Measurements from ENCODE around the gene BCAS3.

The BCAS3 gene

DNA sequence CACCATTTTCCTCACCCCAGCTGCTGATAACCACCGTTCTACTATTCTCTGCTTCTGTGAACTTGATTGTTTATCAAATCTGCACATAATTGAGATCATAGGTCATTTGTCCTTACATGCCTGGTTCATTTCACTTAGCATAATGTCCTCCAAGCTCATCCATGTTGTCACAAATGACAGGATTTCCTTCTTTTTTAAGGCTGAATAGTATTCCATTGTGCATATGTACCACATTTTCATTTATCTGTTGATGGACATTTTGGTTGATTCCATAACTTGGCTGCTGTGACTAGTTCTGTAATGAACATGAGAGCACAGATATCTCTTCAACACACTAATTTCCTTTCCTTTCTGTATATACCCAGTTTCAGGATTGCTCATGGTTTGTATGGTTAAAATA lies 496.7 kb downstream of the BCAS3 start:
- no peak for DNase-seq

DNA sequence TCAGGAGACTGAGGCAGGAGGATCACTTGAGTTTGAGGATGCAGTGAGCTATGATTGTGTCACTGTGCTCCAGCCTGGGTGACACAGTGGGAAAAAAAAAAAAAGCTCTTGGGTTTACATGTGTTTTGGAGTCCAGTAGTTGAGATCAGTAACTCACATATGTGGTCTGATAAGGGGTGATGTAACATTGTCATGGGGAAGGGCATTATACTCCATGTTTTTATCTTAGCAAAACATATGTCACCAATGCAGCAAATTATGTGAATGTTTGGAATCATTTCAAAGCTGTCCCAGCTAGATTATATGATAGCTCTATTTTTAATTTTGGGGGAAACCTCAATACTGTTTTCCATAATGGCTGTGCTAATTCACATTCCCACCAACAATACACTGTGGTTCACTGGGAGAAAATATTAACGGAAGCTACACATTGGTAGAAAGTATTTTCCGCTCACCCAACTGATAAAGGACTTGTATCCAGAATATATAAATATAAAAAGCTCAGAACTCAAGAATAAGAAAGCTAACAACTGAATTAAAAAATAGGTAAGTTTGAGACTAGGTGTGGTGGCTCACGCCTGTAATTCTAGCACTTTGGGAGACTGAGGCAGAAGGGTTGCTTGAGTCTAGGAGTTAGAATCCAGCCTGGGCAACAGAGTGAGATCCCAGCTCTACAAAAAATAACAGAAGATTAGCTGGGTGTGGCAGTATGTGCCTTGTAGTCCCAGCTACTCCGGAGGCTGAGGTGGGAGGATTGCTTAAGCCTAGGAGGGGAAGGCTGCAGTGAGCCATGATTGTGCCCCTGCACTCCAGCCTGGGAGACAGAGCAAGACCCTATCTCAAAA lies 497.9 kb downstream of the BCAS3 start:
- no peak for DNase-seq

DNA sequence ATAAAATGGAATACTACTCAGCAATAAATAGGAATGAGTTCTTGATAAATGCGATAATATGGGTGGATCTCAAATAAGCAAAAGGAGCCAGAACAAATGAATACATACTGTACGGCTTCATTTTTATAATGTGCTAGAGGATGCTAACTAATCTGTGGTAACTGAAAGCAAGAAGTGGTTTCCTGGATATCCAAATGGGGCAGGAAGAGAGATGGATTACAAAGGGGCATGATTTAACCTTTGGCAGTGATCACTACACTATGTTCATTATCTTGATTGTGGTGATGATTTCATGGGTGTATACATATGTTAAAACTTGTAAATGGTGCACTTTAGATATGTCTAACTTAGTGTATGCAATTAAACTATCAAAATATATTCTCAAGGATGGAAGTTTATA lies 499.7 kb downstream of the BCAS3 start:
- no peak for DNase-seq

DNA sequence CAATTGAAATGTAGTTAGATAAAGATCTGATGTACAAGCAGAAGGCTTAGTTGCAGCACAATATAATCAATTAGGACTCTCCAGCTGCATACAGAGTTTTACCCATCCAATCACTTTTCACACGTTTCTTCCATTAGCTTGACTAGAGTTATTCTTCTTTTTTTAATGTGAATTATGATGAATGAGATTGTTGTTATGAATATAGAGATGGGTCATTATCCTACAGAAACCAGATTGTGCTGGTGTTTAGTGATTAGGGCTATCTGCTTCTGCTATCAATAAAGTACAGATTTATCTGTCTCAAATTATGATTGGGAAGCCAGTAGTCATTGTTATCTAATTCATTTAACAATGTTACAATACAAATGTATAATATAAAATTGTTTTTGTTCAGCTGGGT lies 500.6 kb downstream of the BCAS3 start:
- DNase-seq: no peak

DNA sequence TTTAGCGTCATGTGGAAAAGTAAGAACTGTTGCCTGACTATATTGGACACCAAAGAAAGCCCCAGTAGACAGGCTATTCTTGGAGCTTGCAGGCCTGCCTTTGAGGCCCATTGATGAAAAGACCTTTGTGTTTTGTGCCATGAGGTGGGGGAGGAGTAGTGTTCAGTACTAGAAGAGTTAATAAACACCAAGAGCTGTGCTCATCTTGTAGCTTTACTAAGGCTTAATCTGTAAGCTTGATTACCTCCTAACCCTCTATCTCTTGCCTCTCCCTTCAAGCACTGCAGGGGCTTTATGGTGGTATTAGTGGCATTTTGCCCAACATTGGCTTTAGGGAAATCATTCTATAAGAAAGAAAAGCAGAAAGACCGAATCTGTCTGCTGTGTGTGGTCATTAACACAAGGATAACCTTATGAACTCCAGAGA lies 501.7 kb downstream of the BCAS3 start:
- no peak for DNase-seq

DNA sequence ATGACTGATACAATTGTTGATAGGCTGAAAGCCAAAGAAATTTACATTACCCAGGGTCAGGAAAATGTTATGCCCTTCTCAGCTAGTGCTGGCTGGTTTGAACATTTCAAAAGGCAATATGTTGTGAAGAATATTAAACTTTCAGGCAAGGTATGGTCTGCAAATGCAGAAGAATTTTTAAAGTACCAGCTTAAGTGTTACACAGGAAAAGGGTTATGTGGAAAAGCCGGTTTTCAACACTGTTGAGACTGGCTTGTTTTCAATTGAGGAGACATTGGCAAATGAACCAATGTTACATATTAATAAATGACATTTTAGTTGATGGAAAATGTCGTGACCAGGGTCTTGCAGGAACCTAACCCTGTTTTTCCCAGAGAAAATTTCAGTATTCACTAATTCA lies 506.1 kb downstream of the BCAS3 start:
- no peak for DNase-seq

DNA sequence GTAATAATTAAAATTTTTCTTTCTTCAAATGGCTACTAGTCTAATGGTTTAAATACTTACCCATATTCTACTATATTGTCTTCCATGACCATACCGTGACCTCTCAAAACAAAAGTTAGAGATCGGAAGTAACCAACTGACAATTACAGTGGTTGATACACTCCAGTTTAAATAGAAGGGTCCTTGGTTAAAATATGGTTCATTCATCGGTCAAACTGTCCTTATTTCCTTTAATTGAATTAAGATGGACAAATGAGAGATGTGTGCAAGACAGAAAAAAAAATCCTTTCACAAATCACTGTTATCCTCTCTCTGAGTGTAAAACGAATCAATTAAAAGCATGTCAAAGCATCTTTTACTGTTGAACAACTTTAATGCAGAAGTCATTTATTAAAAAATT lies 507.7 kb downstream of the BCAS3 start:
- DNase-seq: no peak

DNA sequence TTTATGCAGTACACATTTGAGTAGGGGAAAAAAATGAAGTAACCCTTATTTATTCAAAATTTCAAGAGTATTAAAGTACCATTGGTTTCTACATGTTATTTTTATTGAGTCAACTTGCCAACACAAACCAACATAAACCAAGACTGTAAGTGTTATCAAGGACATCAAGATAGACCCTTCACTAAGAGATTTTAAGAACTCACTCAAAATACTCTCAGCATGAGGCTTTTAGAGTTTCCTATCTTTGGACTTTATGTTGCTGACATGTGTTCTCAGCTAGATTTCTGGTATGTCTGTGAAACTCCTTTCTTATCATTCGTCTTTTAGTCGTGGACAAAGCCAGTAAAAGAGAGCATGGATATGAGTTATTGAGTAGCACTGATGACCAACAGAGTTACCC lies 509.4 kb downstream of the BCAS3 start:
- DNase-seq: no peak

DNA sequence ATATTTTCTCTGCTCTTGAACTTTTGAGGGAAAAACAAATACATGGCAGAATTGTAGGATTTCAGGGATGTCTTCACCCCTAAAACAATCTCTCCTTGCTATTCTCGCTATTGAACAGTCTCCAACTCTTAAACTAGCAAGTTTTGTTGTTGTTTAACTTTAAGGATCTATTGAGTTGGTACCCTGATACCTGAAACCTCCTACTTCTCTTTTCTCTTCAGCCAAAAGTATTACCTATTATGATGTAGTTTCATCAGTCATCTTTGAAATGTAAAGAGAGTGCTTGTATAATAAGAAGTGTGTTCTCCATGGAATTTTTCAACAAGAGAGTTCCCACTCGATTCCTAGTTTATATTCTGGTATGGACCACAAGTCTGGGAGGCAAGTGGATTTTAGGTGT lies 510.4 kb downstream of the BCAS3 start:
- DNase-seq: no peak

DNA sequence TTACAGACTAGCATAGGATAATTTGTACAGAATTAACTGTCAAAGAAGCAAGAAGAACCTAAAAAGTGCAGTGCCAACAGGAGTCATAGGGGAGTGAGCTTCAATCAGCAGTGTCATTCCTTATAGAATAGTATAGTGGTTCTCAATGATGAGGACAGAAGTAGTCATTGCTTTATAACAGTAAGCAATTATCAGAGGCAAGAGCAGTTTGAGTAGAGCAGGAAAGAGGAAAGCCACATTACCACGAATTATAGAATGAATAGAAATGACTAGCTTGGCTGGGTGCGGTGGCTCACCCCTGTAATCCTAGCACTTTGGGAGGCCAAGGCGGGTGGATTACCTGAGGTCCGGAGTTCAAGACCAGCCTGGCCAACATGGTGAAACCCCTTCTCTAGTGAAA lies 512.3 kb downstream of the BCAS3 start:
- DNase-seq: no peak

DNA sequence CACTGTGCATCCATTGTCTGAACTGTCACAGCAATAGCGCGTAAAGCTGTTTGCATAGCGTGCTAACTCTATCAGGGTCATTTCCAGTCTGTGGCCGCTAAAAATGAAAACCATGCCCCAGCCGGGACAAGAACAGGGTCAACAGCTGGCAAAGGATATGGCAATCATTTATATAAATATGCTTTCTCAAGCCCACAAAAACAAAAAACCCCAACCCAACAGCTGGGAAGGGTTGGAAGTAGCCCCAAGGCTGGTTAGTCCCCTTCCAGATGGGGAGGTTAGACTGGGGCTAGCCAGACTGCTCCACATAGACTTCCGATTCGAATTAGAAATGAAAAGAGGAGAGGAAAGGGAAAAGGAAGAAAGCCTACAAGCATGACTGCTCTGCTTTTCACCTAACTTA lies 518.7 kb downstream of the BCAS3 start:
- no peak for DNase-seq

DNA sequence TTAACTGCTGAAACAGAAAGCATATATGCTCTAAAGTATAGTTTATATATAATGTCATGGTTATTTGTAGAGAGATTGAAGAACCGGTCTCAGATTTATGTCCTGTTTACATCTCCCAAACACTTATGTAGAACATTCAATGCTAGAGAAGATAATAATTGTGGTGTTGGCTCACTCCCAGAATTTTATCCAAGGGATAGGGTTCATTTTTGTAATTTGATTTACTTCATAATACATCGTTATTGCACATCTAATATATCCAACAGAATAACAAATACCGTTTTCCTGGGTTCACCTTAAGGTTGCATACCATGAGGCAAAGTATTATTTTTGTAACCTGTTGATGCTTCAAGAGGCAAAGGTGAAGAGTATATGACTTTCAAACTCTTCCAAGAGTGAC lies 519.1 kb downstream of the BCAS3 start:
- DNase-seq: no peak

DNA sequence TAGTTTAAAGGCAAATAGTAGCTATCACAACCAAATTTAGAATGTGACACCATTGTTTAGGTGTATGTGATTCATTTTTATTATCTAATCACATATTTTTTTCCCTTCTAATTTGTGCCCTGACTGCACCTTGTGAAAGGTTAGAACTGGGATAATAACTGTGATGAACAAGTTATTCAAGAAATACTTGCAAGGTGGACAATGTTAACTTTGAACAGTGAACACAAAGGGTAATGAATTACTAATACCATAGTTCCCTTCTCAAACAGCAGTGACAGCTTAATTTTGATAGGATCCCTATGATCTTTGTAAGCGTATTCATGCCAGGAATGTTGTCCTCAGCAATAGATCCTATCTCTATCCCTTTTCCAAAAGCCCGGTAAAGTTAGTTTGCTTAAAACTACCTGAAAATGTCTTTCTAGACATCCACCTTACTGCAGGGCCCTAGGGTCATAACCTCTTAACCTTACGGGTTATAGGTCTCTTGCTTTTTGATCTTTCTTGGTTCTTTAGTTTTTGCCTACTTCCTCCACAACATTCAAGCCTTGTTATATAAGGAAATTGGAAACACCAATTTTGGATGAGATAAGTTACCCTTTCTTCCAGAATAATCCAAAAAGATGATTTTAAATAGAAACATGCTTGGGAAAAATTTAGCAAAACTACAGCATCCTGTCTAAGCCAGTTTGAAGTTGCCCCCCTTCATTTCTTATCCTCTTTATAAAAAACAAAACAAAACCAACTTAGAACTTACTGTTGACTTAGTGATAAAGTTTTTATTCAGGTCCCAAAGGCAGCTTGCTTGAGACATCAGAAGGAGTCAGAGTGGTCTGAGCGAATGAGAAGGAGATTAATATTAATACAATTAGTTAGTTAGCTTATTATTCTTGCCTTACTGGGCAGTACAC lies 522.0 kb downstream of the BCAS3 start:
- no peak for DNase-seq

DNA sequence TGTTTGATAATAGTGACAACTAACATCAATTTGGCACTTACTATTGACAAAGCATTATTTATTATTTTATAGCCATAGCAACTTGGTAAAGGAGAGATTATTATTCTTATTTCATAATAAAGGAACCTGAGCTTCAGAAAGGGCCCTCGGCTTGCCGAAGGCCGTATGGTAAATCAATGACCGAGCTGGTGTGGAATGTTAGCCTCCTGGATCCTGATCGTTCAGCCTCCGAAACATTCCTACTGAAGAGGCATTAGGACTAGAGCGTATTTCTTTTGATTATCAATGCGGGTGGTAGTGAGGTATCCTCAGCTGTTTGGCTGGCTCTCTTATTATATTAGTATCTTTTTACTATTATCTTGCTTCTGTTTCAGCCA lies 522.7 kb downstream of the BCAS3 start:
- no peak for DNase-seq

DNA sequence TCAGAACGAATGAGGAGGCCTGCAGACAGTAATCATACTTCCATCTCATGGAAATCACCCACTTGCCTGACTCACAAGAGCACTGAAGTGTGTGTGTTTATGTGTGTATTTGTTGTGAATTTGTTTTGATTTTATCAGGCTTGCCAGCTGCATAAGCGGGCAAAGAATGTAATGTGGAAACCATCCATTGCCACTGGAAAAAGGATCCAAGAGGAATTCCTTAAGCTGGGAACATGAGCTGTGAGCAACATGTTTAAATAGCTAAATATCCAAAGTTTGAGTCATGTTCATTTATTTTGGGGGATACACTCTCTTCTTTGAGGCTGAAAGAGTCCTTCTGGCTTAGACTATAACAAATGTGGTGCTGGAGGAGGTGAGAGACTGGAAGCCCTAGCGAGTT lies 523.6 kb downstream of the BCAS3 start:
- no peak for DNase-seq

DNA sequence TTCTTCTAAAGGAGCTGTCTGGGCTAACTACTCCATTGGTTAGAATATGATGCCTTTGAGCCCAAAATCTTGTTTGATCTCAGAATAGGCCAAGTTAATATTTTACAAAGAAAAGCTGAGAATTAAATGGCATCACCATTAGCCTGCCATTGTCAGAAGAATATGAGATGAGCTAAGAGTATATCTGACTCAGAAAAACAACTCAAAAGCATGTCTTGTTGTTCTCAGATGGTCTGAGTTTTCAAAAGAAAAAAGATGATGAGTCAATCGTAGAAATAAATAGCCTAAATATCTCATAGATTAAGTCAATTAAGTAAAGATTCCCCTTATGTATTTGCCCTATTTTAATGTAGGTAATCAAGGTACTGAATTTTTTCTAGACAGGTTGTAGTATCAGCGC lies 524.9 kb downstream of the BCAS3 start:
- DNase-seq: no peak

DNA sequence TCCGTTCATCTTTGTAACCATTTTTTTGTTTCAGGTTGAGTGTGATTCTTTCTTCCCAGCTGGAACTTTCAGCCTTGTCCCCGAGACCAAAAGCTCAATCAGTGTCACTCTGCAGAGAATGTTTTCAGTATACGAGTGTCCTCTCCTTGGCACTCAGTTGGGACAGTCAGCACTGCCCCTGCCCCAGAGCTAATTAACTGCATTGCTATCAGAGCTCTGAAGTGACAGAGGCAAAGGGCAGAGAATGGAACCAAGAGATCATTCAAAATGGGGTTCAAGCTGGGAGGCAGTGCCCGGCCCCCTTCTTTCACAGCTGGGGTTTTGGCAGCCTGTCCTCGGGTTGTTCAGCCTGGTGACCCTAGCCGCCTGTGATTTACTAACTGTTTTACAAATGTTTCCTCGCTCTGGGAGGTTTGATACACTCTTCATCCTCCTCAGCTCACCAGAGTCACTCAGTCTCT lies 526.0 kb downstream of the BCAS3 start:
- no peak for DNase-seq

DNA sequence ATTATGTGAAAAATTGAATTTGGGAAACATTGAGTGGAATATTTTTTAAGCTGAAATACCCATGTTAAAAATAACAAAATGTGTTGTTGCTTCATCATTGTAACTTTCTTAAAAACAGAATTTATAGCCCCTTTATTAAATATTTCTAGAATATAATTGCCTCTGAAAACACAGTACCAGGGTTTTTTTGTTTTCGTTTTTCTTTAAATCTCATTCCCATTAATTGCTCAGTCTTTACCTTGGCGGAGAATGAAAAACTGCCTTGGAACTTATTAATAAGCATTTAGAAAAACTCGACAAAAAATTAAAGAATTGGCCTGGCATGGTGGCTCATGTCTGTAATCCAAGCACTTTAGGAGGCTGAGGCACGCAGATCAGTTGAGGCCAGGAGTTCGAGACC lies 526.8 kb downstream of the BCAS3 start:
- DNase-seq: no peak

DNA sequence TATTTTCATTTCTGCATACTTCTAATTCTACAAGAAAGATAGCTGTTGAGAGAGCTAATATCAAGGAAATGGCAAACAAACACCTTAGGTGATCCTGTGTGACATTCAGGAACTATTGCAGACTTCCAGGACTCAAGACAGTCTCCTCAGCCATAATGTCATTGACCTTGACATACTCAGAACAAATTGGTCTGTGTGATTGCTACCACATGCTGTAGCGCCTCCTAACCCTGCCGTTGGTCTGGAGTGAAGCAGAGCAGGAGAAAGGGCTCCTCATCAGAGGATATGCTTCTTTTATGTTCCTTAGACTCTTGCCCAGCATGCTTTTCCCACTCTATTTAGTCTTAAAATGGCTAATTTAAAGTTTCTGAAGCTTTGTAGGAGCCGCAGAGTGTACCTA lies 527.8 kb downstream of the BCAS3 start:
- no peak for DNase-seq

DNA sequence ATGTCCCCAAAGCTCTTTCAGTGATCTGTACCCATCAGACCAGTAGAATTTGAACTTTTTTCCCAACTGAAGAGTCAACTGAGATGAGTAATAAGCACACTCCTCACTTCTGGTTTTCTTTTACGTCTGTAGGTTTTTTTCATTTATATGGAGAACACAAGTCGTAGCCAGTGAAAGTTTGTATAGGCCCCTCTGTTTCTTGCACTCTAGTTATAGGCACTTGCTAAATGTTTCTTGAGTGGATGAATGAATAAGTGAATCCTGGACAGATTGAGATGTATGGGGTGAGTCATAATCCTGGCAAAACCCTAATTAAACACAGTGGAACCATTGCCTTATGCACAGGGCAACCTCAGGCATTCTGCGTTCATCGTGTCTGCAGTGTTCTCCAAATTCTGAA lies 528.3 kb downstream of the BCAS3 start:
- no peak for DNase-seq

DNA sequence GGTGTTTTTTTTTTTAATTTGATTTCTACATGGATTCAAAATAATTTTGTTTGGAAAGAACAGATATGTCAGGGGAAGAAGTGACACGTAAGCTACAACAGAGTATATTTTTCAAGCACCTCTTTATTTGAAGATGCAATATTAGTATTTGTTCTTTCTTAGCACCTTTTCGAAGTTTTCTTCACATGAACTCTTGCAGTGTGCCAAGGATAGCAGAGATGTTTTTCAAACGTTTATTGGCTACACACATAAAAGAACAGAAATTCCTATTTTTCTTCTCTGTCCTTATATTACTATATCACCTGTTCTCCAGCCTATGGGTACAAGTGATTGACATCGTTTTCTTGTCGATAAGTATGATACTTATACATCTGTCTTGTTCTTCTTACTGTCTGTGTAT lies 529.3 kb downstream of the BCAS3 start:
- no peak for DNase-seq

DNA sequence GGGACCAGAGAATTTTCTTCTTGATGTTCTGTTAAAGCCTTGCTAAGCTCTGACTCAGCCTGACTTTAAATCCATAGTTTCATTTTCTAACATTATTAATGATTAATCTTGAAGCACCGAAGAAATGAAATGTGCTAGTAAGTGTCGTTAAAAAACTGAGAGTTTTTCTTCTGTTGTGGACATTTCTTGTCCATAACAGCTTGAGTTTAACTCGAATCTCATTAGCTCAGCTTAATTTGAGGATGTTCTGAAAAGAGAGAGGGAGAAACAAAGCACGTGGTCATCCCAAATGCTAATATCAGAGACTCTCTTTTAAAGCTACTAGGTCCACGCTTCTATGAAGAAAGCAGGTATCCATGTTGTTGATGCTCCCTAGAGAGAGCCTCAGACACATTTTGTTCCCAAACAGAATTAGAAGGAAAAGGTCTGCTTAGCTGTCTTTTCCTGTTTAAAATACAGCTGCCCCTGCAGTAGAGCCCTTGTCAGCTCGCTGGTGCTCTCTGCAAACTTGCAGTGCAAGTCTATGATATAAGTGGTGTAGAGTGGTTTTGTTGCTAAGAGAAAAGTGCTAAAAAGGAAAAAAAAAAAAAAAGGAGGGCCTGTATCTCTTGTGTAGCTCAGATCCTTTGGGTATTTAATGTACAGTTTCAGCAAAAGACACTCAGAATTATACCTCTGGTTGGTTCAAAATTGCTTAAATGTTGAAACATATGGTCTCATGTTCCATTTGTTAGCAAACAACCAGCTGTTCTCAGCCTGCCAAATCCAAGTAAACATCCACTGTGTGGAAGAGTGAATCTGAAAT lies 530.9 kb downstream of the BCAS3 start:
- no peak for DNase-seq

DNA sequence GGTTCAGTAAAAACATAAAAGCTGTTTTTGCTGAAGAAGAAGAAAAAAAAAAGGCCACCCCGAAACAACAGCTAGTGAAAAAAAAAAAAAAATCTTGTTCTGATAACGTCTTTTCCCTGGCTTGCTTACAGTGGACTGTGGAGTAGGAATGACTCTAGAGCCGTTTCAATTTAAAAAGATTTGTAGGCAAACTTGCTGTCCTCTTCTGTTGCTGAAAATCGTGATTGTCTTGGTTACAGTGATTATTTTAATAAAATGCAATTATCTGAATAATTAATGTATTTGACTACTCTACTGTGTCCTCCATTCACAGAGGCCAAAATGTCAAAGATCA lies 531.4 kb downstream of the BCAS3 start:
- DNase-seq: no peak
